Duodenal mucosa (tissue), 2 donors: ENCODE measurements around the gene NRF1.

Experiments
- H3K27ac ChIP-seq: one replicate; pipeline ENCODE4 v1.7.0; 2013; ENCODE audit warnings: low read depth, low read length
- H3K27me3 ChIP-seq, 2 donors: one replicate each; pipeline ENCODE4 v1.7.0; 2013; ENCODE audit warnings: low read length in 2 of 2, control low read depth in 1 of 2; ENCODE audit not compliant: insufficient read depth in 2 of 2, control insufficient read depth in 1 of 2
- H3K36me3 ChIP-seq, 2 donors: one replicate each; pipeline ENCODE4 v1.7.0; 2013; ENCODE audit warnings: low read length in 2 of 2, control low read depth in 1 of 2; ENCODE audit not compliant: insufficient read depth in 2 of 2, control insufficient read depth in 1 of 2
- H3K4me1 ChIP-seq, 2 donors: one replicate each; pipeline ENCODE4 v1.7.0; 2013; ENCODE audit warnings: low read length in 2 of 2, control low read depth in 1 of 2; ENCODE audit not compliant: insufficient read depth in 2 of 2, control insufficient read depth in 1 of 2
- H3K4me3 ChIP-seq, 2 donors: one replicate each; pipeline ENCODE4 v1.7.0; 2013; ENCODE audit warnings: low read length in 2 of 2, low read depth in 1 of 2
- H3K9ac ChIP-seq, 2 donors: one replicate each; pipeline ENCODE4 v1.7.0; 2013; ENCODE audit warnings: low read length in 2 of 2, low read depth in 1 of 2
- H3K9me3 ChIP-seq, 2 donors: one replicate each; pipeline ENCODE4 v1.7.0; 2013; ENCODE audit warnings: low read length in 2 of 2, control low read depth in 1 of 2; ENCODE audit not compliant: control insufficient read depth in 1 of 2

The NRF1 gene

GRCh38 chr7:129702761-129703338 lies 91.3 kb downstream of the NRF1 start:
- Histone ChIP-seq H3K36me3 (peaks cover 2 to 15% of the 10 kb centered on the region in 2 donors), H3K27me3 (no peaks in the 10 kb centered on the region), H3K9ac (no peak overlapping the region), H3K27ac (no peak overlapping the region), H3K9me3 (no peaks in the 10 kb centered on the region), H3K4me1 (no peaks in the 10 kb centered on the region), H3K4me3 (no peak overlapping the region)

GRCh38 chr7:129703751-129704150 lies 92.2 kb downstream of the NRF1 start:
- H3K4me1 ChIP-seq: no peaks in the 10 kb centered on the region
- no peak overlapping the region for H3K4me3 ChIP-seq

GRCh38 chr7:129707910-129708499 lies 96.5 kb downstream of the NRF1 start:
- Histone ChIP-seq H3K9me3 (no peaks in the 10 kb centered on the region), H3K4me1 (no peaks in the 10 kb centered on the region), H3K4me3 (no peak overlapping the region), H3K27me3 (no peaks in the 10 kb centered on the region), H3K27ac (no peak overlapping the region), H3K9ac (no peak overlapping the region), H3K36me3 (peaks cover 16 to 42% of the 10 kb centered on the region in 2 donors)

More at GRCh38 chr7:129703751-129704150, 92.2 kb downstream of the NRF1 start:
- Histone ChIP-seq H3K9me3 (no peaks in the 10 kb centered on the region), H3K36me3 (peaks cover 2 to 12% of the 10 kb centered on the region in 2 donors), H3K27me3 (no peaks in the 10 kb centered on the region), H3K27ac (no peak overlapping the region), H3K9ac (no peak overlapping the region)

GRCh38 chr7:129713544-129713943 lies 102.0 kb downstream of the NRF1 start:
- Histone ChIP-seq H3K9ac (no peak overlapping the region), H3K36me3 (peaks cover 35 to 77% of the 10 kb centered on the region in 2 donors), H3K4me3 (no peak overlapping the region), H3K27ac (no peak overlapping the region), H3K4me1 (no peaks in the 10 kb centered on the region), H3K9me3 (no peaks in the 10 kb centered on the region), H3K27me3 (no peaks in the 10 kb centered on the region)

GRCh38 chr7:129714514-129715063 lies 103.1 kb downstream of the NRF1 start:
- Histone ChIP-seq H3K36me3 (peaks cover 30 to 79% of the 10 kb centered on the region in 2 donors), H3K9me3 (no peaks in the 10 kb centered on the region), H3K4me1 (no peaks in the 10 kb centered on the region), H3K27me3 (no peaks in the 10 kb centered on the region), H3K9ac (no peak overlapping the region), H3K4me3 (no peak overlapping the region), H3K27ac (no peak overlapping the region)

GRCh38 chr7:129719980-129720732 lies 108.6 kb downstream of the NRF1 start:
- Histone ChIP-seq H3K4me1 (peaks cover 0 to 7% of the 10 kb centered on the region in 2 donors), H3K4me3 (no peak overlapping the region), H3K9ac (no peak overlapping the region), H3K36me3 (peaks cover 18 to 47% of the 10 kb centered on the region in 2 donors), H3K27ac (no peak overlapping the region), H3K27me3 (no peaks in the 10 kb centered on the region), H3K9me3 (no peaks in the 10 kb centered on the region)

- H3K27me3 ChIP-seq: no peaks in the 10 kb centered on the region
- H3K27ac ChIP-seq: no peak overlapping the region
- no peak overlapping the region for H3K9ac ChIP-seq
- no peak overlapping the region for H3K4me3 ChIP-seq
- H3K4me1 ChIP-seq: peaks cover 0 to 7% of the 10 kb centered on the region in 2 donors
- peaks cover 18 to 50% of the 10 kb centered on the region in 2 donors for H3K36me3 ChIP-seq
- H3K9me3 ChIP-seq: no peaks in the 10 kb centered on the region
These were observed 109.5 kb downstream of the NRF1 start for GRCh38 chr7:129721068-129721467.

- Histone ChIP-seq H3K36me3 (peaks cover 8 to 45% of the 10 kb centered on the region in 2 donors), H3K27me3 (no peaks in the 10 kb centered on the region), H3K27ac (no peak overlapping the region), H3K4me3 (no peak overlapping the region), H3K9ac (no peak overlapping the region), H3K4me1 (peaks cover 0 to 7% of the 10 kb centered on the region in 2 donors), H3K9me3 (no peaks in the 10 kb centered on the region)
These were observed 112.2 kb downstream of the NRF1 start for GRCh38 chr7:129723679-129724078.

- H3K9me3 ChIP-seq: no peaks in the 10 kb centered on the region
- no peak overlapping the region for H3K27ac ChIP-seq
- H3K36me3 ChIP-seq: peaks cover 8 to 35% of the 10 kb centered on the region in 2 donors
- no peak overlapping the region for H3K4me3 ChIP-seq
- H3K27me3 ChIP-seq: no peaks in the 10 kb centered on the region
- H3K9ac ChIP-seq: no peak overlapping the region
- peaks cover 7 to 11% of the 10 kb centered on the region in 2 donors for H3K4me1 ChIP-seq
These were observed 113.3 kb downstream of the NRF1 start for GRCh38 chr7:129724796-129725195.

- Histone ChIP-seq H3K9me3 (no peaks in the 10 kb centered on the region), H3K27me3 (no peaks in the 10 kb centered on the region), H3K4me1 (peaks cover 10 to 13% of the 10 kb centered on the region in 2 donors), H3K36me3 (peaks cover 15 to 39% of the 10 kb centered on the region in 2 donors), H3K27ac (no peak overlapping the region), H3K4me3 (no peak overlapping the region), H3K9ac (no peak overlapping the region)
These were observed 117.5 kb downstream of the NRF1 start for GRCh38 chr7:129728875-129729467.
